Activated naive CD8-positive, alpha-beta T cell treated with anti-CD3 and anti-CD28 coated beads, Interleukin-2, amount 50 U/mL, for 24 hours (primary cell): ENCODE results near the gene CALCOCO1.
A peak's percentile ranks its signal among the peaks of the same experiment; 100 is the strongest.
"Not testable (repeated sequence)": the region's sequence is repeated elsewhere in the genome, so short reads cannot be mapped to it uniquely, and the experiment has no call there.

Experiments
- ATAC-seq: fragments of 150-1000 bp; cut with Tn5 transposase; one replicate; pipeline ENCODE4 v1.10.0; 2021
- DNase-seq: peaks from one replicate; pipeline ENCODE4 v3.0.0; 2021
- H3K27ac Mint-ChIP-seq: one replicate; pipeline ENCODE4 v1.8.0; 2021; ENCODE audit warnings: mild to moderate bottlenecking, mixed read lengths
- H3K27me3 Mint-ChIP-seq: one replicate; pipeline ENCODE4 v1.8.0; 2021; ENCODE audit warnings: mixed read lengths
- H3K36me3 Mint-ChIP-seq: one replicate; pipeline ENCODE4 v1.8.0; 2021; ENCODE audit warnings: low read depth, mixed read lengths
- H3K4me1 Mint-ChIP-seq: one replicate; pipeline ENCODE4 v1.8.0; 2021; ENCODE audit warnings: mixed read lengths
- H3K4me3 Mint-ChIP-seq: one replicate; pipeline ENCODE4 v1.8.0; 2021; ENCODE audit warnings: mild to moderate bottlenecking, moderate library complexity, mixed read lengths
- H3K9me3 Mint-ChIP-seq: one replicate; pipeline ENCODE4 v1.8.0; 2021; ENCODE audit warnings: mixed read lengths

The CALCOCO1 gene

GRCh38 chr12:53727310-53728041 is at the start of gene CALCOCO1:
Gene CALCOCO1 (minus strand): TSS chr12:53727452. CDS start chr12:53725242, 2,210 bp downstream.
- Mint-ChIP-seq H3K4me3 (peak within 1 kb of the TSS; percentile 89), H3K4me1 (peaks cover 22% of the 10 kb centered on the region), H3K27ac (peak within 1 kb of the TSS; percentile 81), H3K9me3 (no peaks in the 10 kb centered on the region), H3K27me3 (peaks cover 2% of the 10 kb centered on the region), H3K36me3 (no peaks in the 10 kb centered on the region)
- ATAC-seq (peak; percentile 99), DNase-seq (peak; percentile 94)

- no peak overlapping the region for H3K27ac Mint-ChIP-seq
- no peaks in the 10 kb centered on the region for H3K36me3 Mint-ChIP-seq
- peaks cover 30% of the 10 kb centered on the region for H3K27me3 Mint-ChIP-seq
- no peak overlapping the region for H3K4me3 Mint-ChIP-seq
- H3K9me3 Mint-ChIP-seq: no peaks in the 10 kb centered on the region
- no peak for DNase-seq
- ATAC-seq: no peak
- H3K4me1 Mint-ChIP-seq: no peaks in the 10 kb centered on the region
Measured at GRCh38 chr12:53776872-53777271, 49.6 kb upstream of the CALCOCO1 start.

DNA sequence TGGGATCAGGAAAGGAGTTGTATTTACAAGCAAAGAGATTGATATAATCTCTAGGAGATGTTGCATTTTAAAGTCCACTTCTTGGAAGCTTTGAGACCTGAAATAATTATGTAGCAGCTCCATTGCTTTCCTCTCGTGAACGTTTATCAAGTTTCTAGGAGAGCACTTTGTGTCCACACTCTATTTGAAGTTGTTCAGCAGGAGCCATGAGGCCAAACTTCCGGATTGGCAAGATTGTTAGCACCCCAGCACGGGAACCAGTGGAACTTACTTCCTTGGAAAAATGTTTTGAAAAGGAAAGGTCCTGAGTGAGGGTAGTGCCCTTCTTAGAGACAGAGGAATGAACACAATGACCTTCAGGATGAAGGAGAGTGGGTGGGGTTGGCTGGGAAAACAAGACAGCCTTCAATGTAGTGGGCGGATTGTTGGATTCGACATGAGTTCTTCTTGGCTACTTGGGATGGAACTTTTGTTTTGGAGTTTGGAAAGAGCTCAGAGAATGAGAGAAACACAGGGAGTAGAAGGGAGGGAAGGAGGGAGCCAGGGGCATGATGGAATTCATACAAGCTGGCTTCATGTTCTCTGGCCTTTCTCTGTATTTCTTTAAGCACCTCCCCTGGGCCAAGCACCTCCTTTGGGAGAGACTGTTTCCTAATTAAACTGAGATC is 48.4 kb upstream of the CALCOCO1 start:
- no peak overlapping the region for H3K4me3 Mint-ChIP-seq
- H3K27me3 Mint-ChIP-seq: peaks cover 29% of the 10 kb centered on the region
- DNase-seq (no peak), ATAC-seq (no peak)
- no peak overlapping the region for H3K27ac Mint-ChIP-seq
- no peaks in the 10 kb centered on the region for H3K36me3 Mint-ChIP-seq
- no peaks in the 10 kb centered on the region for H3K9me3 Mint-ChIP-seq
- H3K4me1 Mint-ChIP-seq: no peaks in the 10 kb centered on the region

- Mint-ChIP-seq H3K27ac (no peak overlapping the region), H3K4me1 (no peaks in the 10 kb centered on the region), H3K36me3 (no peaks in the 10 kb centered on the region), H3K4me3 (no peak overlapping the region), H3K27me3 (peaks cover 47% of the 10 kb centered on the region), H3K9me3 (no peaks in the 10 kb centered on the region)
- ATAC-seq: no peak
- no peak for DNase-seq
Measured at GRCh38 chr12:53770281-53770680, 43.0 kb upstream of the CALCOCO1 start.

- ATAC-seq (no peak), DNase-seq (no peak)
- Mint-ChIP-seq H3K4me1 (no peaks in the 10 kb centered on the region), H3K4me3 (no peak overlapping the region), H3K36me3 (no peaks in the 10 kb centered on the region), H3K27me3 (peaks cover 56% of the 10 kb centered on the region), H3K9me3 (no peaks in the 10 kb centered on the region), H3K27ac (no peak overlapping the region)
Measured at GRCh38 chr12:53768976-53769375, 41.7 kb upstream of the CALCOCO1 start.

GRCh38 chr12:53766881-53767280 is 39.6 kb upstream of the CALCOCO1 start:
- no peak for ATAC-seq
- Mint-ChIP-seq H3K9me3 (no peaks in the 10 kb centered on the region), H3K27me3 (peaks cover 58% of the 10 kb centered on the region), H3K4me1 (no peaks in the 10 kb centered on the region), H3K4me3 (no peak overlapping the region), H3K36me3 (no peaks in the 10 kb centered on the region), H3K27ac (no peak overlapping the region)
- DNase-seq: no peak

DNA sequence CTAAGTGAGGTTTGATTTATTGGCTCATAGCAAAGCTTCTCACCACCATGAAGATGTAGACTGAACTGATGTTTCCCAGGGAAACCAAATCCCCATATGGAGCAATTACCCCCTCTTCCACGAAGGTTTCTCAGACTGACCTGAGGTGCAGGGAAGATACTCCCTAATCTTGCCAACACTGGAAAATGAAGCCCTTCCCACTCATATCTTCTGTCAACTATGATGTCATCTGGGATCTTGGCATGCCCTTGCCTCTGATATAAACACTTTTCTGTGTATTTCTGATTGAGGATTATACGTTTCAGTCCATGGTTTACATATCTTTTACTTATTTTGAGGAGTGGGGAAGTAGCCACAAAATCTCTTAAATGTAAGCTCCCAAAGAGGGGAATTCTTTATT is 38.6 kb upstream of the CALCOCO1 start:
- Mint-ChIP-seq H3K4me3 (no peak overlapping the region), H3K4me1 (no peaks in the 10 kb centered on the region), H3K36me3 (no peaks in the 10 kb centered on the region), H3K27me3 (peaks cover 57% of the 10 kb centered on the region), H3K9me3 (no peaks in the 10 kb centered on the region), H3K27ac (no peak overlapping the region)
- ATAC-seq (no peak), DNase-seq (no peak)

- Mint-ChIP-seq H3K27ac (no peak overlapping the region), H3K4me1 (no peaks in the 10 kb centered on the region), H3K27me3 (peaks cover 63% of the 10 kb centered on the region), H3K36me3 (no peaks in the 10 kb centered on the region), H3K4me3 (no peak overlapping the region), H3K9me3 (no peaks in the 10 kb centered on the region)
- DNase-seq: no peak
- ATAC-seq: no peak
Measured at GRCh38 chr12:53764615-53765014, 37.4 kb upstream of the CALCOCO1 start.

GRCh38 chr12:53762793-53763192 is 35.5 kb upstream of the CALCOCO1 start:
- H3K4me1 Mint-ChIP-seq, DNase-seq, H3K27ac Mint-ChIP-seq, H3K4me3 Mint-ChIP-seq, H3K9me3 Mint-ChIP-seq, H3K36me3 Mint-ChIP-seq, ATAC-seq: not testable (repeated sequence)
- H3K27me3 Mint-ChIP-seq: peaks cover 74% of the 10 kb centered on the region

DNA sequence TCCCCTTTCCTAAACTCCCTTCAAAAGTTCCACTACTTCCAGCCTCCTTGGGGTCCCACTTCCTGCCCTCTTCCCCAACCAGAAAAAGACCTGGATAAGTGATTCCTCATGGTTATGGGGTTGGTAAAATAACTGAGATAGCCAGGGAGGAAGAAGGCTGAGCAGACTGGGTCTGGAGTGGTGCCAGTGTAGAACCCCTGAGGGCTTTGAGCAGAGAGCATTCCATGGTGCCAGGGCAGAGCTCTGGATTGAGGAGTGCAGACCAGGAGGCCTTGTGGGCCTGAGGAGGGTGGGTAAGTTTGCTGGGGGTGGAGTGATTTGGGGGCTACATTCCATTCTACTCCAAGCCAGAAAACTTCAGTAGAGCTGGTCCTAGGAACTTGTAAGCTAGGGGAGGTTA is 34.1 kb upstream of the CALCOCO1 start:
- ATAC-seq: no peak
- Mint-ChIP-seq H3K4me3 (no peak overlapping the region), H3K36me3 (no peaks in the 10 kb centered on the region), H3K4me1 (peaks cover 9% of the 10 kb centered on the region), H3K27ac (no peak overlapping the region), H3K9me3 (no peaks in the 10 kb centered on the region), H3K27me3 (peaks cover 63% of the 10 kb centered on the region)
- no peak for DNase-seq

DNA sequence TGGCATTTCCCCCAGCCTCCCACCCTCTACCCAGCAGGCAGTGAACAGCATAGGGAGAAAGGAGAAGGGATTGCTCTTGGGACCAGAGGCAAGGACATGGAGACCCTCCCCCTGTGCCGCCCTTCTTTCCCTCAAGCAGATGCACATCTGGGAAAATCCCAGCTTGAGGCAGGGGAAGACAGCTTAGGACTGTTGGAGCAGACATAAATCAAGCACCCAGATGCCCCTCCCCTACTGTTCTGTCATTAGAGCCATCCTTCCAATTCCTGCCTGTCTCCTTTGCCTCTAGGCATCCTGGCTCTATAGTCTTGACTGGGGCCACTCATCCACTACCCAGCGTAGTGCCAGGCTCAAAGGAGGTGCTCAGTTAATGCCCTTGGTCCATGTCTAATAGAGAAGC is 32.0 kb upstream of the CALCOCO1 start:
- Mint-ChIP-seq H3K27ac (no peak overlapping the region), H3K4me3 (no peak overlapping the region), H3K36me3 (no peaks in the 10 kb centered on the region), H3K4me1 (peaks cover 20% of the 10 kb centered on the region), H3K9me3 (no peaks in the 10 kb centered on the region), H3K27me3 (peaks cover 53% of the 10 kb centered on the region)
- ATAC-seq (no peak), DNase-seq (no peak)

GRCh38 chr12:53758730-53759103 is 31.5 kb upstream of the CALCOCO1 start:
- peaks cover 20% of the 10 kb centered on the region for H3K4me1 Mint-ChIP-seq
- no peak overlapping the region for H3K4me3 Mint-ChIP-seq
- H3K27me3 Mint-ChIP-seq: peaks cover 50% of the 10 kb centered on the region
- no peak overlapping the region for H3K27ac Mint-ChIP-seq
- DNase-seq (no peak), ATAC-seq (no peak)
- no peaks in the 10 kb centered on the region for H3K9me3 Mint-ChIP-seq
- H3K36me3 Mint-ChIP-seq: no peaks in the 10 kb centered on the region

GRCh38 chr12:53758081-53758729 is 31.0 kb upstream of the CALCOCO1 start:
- Mint-ChIP-seq H3K4me3 (no peak overlapping the region), H3K36me3 (no peaks in the 10 kb centered on the region), H3K9me3 (no peaks in the 10 kb centered on the region), H3K4me1 (peaks cover 20% of the 10 kb centered on the region), H3K27ac (no peak overlapping the region), H3K27me3 (peaks cover 45% of the 10 kb centered on the region)
- ATAC-seq (no peak), DNase-seq (no peak)

- DNase-seq (peak; percentile 92), ATAC-seq (peak; percentile 70)
- H3K27me3 Mint-ChIP-seq: peaks cover 41% of the 10 kb centered on the region
- H3K4me1 Mint-ChIP-seq: peaks cover 20% of the 10 kb centered on the region
- H3K4me3 Mint-ChIP-seq: peak overlapping the region; percentile 44
- H3K36me3 Mint-ChIP-seq: no peaks in the 10 kb centered on the region
- H3K9me3 Mint-ChIP-seq: no peaks in the 10 kb centered on the region
- peak overlapping the region; percentile 54 for H3K27ac Mint-ChIP-seq
Measured at GRCh38 chr12:53757101-53757770, 30.0 kb upstream of the CALCOCO1 start.
